Fibroblast of skin of back (primary cell): Measurements from ENCODE around the gene TRIM38. TPM values are rescaled to one million over a fixed set of nuclear protein-coding genes. Genes with fewer than 3 reads are reported as not detected.
"Not testable (repeated sequence)": the region's sequence is repeated elsewhere in the genome, so short reads cannot be mapped to it uniquely, and the experiment has no call there.

ENCODE experiments used
- DNase-seq: peaks from one replicate; pipeline ENCODE4 v3.0.0-alpha.2; 2013
- polyA plus RNA-seq, 2 experiments: library from polyadenylated mRNA; unstranded; fragments of 120-200 nt; gene quantifications; one replicate each; pipeline ENCODE4 v1.2.1, GENCODE V29; 2013; ENCODE audit not compliant: insufficient read length in 2 of 2

TRIM38 gene
- polyA plus RNA-seq (2013, experiment 1 of 2; ENCODE audit: insufficient read length), result 5.8 TPM
- polyA plus RNA-seq (2013, experiment 2 of 2; ENCODE audit: insufficient read length), result 5.1 TPM

GRCh38 chr6:25962149-25963127 is at the start of gene TRIM38:
TSS of gene TRIM38 (plus strand) at chr6:25962802. CDS start at chr6:25966523, 3,721 bp downstream.
- DNase-seq, result peak; percentile 93

- DNase-seq, result no peak
Observed at GRCh38 chr6:25913741-25914140, 48.9 kb upstream of the TRIM38 start.

- no peak for DNase-seq
Observed at GRCh38 chr6:25916330-25916729, 46.3 kb upstream of the TRIM38 start.

- DNase-seq, result no peak
Observed at GRCh38 chr6:25916789-25917490, 45.7 kb upstream of the TRIM38 start.

GRCh38 chr6:25918083-25918683 is 44.4 kb upstream of the TRIM38 start:
- DNase-seq, result no peak

GRCh38 chr6:25919657-25920056 is 42.9 kb upstream of the TRIM38 start:
- no peak for DNase-seq

- DNase-seq, result no peak
Observed at GRCh38 chr6:25921525-25922203, 40.9 kb upstream of the TRIM38 start.

GRCh38 chr6:25922301-25922700 is 40.3 kb upstream of the TRIM38 start:
- no peak for DNase-seq

GRCh38 chr6:25925876-25926275 is 36.7 kb upstream of the TRIM38 start:
- no peak for DNase-seq

- no peak for DNase-seq
Observed at GRCh38 chr6:25927178-25927577, 35.4 kb upstream of the TRIM38 start.

- no peak for DNase-seq
Observed at GRCh38 chr6:25927756-25928216, 34.8 kb upstream of the TRIM38 start.

- DNase-seq, result no peak
Observed at GRCh38 chr6:25928562-25929324, 33.9 kb upstream of the TRIM38 start.

GRCh38 chr6:25929785-25930184 is 32.8 kb upstream of the TRIM38 start:
- not testable (repeated sequence) for DNase-seq

- DNase-seq, result no peak
Observed at GRCh38 chr6:25930532-25931410, 31.8 kb upstream of the TRIM38 start, which contains the start of gene SLC17A2. TSS of gene SLC17A2 (minus strand) at chr6:25930691. CDS start at chr6:25925796, 4,895 bp downstream.

- no peak for DNase-seq
Observed at GRCh38 chr6:25931411-25931709, 31.2 kb upstream of the TRIM38 start.

- no peak for DNase-seq
Observed at GRCh38 chr6:25934156-25934555, 28.4 kb upstream of the TRIM38 start.

GRCh38 chr6:25934735-25935313 is 27.8 kb upstream of the TRIM38 start:
- peak; percentile 34 for DNase-seq

GRCh38 chr6:25935953-25936352 is 26.6 kb upstream of the TRIM38 start:
- DNase-seq, result no peak

- no peak for DNase-seq
Observed at GRCh38 chr6:25939593-25939992, 23.0 kb upstream of the TRIM38 start.

- DNase-seq, result peak; percentile 41
Observed at GRCh38 chr6:25942561-25943147, 19.9 kb upstream of the TRIM38 start.
